ENCODE data around the gene TAF1C. TPM values are rescaled to one million over a fixed set of nuclear protein-coding genes. Genes with fewer than 3 reads are reported as not detected.

TAF1C gene
- total and polyA plus RNA-seq, 2 of the 4 experiments (the other 2 are of a cell fraction), result 7.3 to 35.5 TPM

DNA sequence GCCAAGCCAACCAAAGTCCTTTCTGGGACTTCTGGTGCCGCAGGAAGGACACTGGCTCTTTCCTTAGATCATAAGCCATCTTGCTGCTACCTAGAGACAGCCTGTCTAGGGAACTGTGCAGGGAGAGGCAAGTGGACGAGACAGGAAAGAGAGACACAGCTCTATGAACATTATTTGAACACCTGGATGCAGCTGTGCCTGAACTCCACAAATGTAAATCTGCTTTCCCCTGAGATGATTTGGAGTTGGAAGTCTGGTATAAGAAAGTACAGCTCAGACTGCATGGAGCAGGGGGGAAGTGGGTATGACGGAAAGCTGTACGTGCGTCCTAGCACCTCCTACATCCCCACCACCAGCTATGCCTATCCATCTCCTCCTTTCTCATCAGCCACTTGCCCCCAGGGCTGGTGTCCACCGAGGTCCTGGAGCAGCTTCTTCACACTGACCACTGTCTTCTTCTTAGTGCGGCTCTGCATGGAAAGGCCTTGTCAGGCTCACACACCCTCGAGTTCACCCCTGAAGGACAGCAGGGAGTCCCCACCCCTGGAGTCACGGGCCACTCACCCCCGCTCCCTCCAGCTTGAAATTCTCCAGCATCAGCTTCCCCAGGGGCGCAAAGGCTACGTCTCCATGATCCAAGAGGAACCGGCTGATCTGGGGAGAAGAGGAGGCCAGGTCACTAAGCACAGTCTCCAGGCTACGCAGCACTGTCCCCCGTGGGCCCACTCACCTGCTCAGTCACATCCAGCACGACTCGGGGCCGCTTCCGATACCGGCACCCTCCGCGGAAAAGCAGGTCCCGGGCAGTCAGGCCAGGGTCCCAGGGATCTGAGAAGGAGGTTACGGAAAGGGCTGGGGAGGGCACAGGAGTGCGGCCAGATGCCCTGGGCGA, 3.9 kb downstream of the TAF1C start:
- no peak overlapping the region for H4K8ac ChIP-seq (ENCODE audit: low read depth in 2 of 2, low read length in 2 of 2)
- H2AFZ ChIP-seq (replicated peaks; ENCODE audit: low read length, poor library complexity), result no peak overlapping the region
- H3K4me1 ChIP-seq (ENCODE audit: control insufficient read depth, insufficient read depth, low read length), result peaks cover 5% of the 10 kb centered on the region
- no peak overlapping the region for H3K4me3 ChIP-seq (ENCODE audit: insufficient read depth, low read depth, low read length)
- intact Hi-C loops (cut with micrococcal nuclease) (no loop called here), dilution Hi-C loops (cut with HindIII; ENCODE audit: low sequenced_read_pairs, unreplicated experiment) (no loop called here), in situ Hi-C loops (cut with MboI; ENCODE audit: low sequenced_read_pairs) (no loop called here)
- no peak overlapping the region for H2AK5ac ChIP-seq (ENCODE audit: low read depth, low read length)
- H2BK120ac ChIP-seq (ENCODE audit: low read depth, low read length), result no peak overlapping the region
- H3K4me2 ChIP-seq (ENCODE audit: low read depth, low read length), result no peak overlapping the region
- H3K9ac ChIP-seq (ENCODE audit: low read depth, low read length), result no peak overlapping the region
- peaks cover 13% of the 10 kb centered on the region for H4K20me1 ChIP-seq (ENCODE audit: insufficient read depth, low read length)
- no peak overlapping the region for H3K56ac ChIP-seq (ENCODE audit: extremely low read depth, insufficient read depth, low read length)
- peaks cover 56% of the 10 kb centered on the region for H3K36me3 ChIP-seq (ENCODE audit: control insufficient read depth, insufficient read depth, low read length)
- peak overlapping the region; percentile 15 for H2AK9ac ChIP-seq (replicated peaks; ENCODE audit: low read depth, low read length, poor library complexity)
- H3K4ac ChIP-seq (ENCODE audit: low read depth, low read length), result no peak overlapping the region
- ATAC-seq (ENCODE audit: low read depth), result no peak
- no peak overlapping the region for H3K14ac ChIP-seq (replicated peaks; ENCODE audit: low read depth, low read length)
- BruUV-seq (replicated peaks), result no TSS peak
- H4K5ac ChIP-seq (ENCODE audit: low read depth, low read length), result no peak overlapping the region
- no peaks in the 10 kb centered on the region for H3K9me3 ChIP-seq (ENCODE audit: control insufficient read depth, insufficient read depth, low read length)
- H3K9me1 ChIP-seq (ENCODE audit: insufficient read depth, low read length), result peaks cover 6% of the 10 kb centered on the region; the same call in 1 of the 2 replicates
- WGBS, 2 experiments (ENCODE audit: extremely low coverage in 2 of 2, insufficient read length in 1 of 2), result 100% methylated on average over 9 of the region's 26 CpGs; no CpG with 5 or more reads in 1 of the 2 experiments
- CTCF ChIA-PET, result no interaction called here
- no peak overlapping the region for H3K18ac ChIP-seq (ENCODE audit: low read depth, low read length)
- H3K23ac ChIP-seq (ENCODE audit: low read depth, low read length), result no peak overlapping the region
- H4K91ac ChIP-seq (ENCODE audit: insufficient read depth, low read depth, low read length), result no peak overlapping the region
- no peak for DNase-seq
- no peak overlapping the region for H2BK5ac ChIP-seq (ENCODE audit: low read depth, low read length, poor library complexity, severe bottlenecking)
- H3K79me1 ChIP-seq (ENCODE audit: low read depth in 1 of 2, low read length in 2 of 2), result peaks cover 16 to 48% of the 10 kb centered on the region in 2 experiments
- H2BK15ac ChIP-seq (ENCODE audit: low read depth, low read length), result no peak overlapping the region
- TF ChIP-seq RCOR1 (IDR thresholded peaks at IDR 0.05; ENCODE audit: insufficient replicate concordance, low read length) (no peak), MXI1 (IDR thresholded peaks at IDR 0.05; ENCODE audit: borderline replicate concordance, low read depth, low read length) (no peak), SMC3 (IDR thresholded peaks at IDR 0.05; ENCODE audit: low read depth, low read length) (no peak), MAZ (IDR thresholded peaks at IDR 0.05; ENCODE audit: borderline replicate concordance, low read depth, low read length) (no peak), RAD21 (IDR thresholded peaks at IDR 0.05; ENCODE audit: low read length) (no peak), NFE2L2 (IDR thresholded peaks at IDR 0.05; ENCODE audit: low read depth, low read length) (no peak), CEBPB (IDR thresholded peaks at IDR 0.05; ENCODE audit: low read depth, low read length) (no peak), CHD1 (IDR thresholded peaks at IDR 0.05; ENCODE audit: low read depth, low read length) (no peak), MAFK (IDR thresholded peaks at IDR 0.05; ENCODE audit: low read depth, low read length) (no peak), POLR2A (IDR thresholded peaks at IDR 0.05; ENCODE audit: low read depth, low read length) (no peak)
- TF ChIP-seq, protein P1, sequence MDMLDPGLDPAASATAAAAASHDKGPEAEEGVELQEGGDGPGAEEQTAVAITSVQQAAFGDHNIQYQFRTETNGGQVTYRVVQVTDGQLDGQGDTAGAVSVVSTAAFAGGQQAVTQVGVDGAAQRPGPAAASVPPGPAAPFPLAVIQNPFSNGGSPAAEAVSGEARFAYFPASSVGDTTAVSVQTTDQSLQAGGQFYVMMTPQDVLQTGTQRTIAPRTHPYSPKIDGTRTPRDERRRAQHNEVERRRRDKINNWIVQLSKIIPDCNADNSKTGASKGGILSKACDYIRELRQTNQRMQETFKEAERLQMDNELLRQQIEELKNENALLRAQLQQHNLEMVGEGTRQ (IDR thresholded peaks at IDR 0.05; ENCODE audit: low read depth, low read length), result no peak
- TF ChIP-seq, protein P2, sequence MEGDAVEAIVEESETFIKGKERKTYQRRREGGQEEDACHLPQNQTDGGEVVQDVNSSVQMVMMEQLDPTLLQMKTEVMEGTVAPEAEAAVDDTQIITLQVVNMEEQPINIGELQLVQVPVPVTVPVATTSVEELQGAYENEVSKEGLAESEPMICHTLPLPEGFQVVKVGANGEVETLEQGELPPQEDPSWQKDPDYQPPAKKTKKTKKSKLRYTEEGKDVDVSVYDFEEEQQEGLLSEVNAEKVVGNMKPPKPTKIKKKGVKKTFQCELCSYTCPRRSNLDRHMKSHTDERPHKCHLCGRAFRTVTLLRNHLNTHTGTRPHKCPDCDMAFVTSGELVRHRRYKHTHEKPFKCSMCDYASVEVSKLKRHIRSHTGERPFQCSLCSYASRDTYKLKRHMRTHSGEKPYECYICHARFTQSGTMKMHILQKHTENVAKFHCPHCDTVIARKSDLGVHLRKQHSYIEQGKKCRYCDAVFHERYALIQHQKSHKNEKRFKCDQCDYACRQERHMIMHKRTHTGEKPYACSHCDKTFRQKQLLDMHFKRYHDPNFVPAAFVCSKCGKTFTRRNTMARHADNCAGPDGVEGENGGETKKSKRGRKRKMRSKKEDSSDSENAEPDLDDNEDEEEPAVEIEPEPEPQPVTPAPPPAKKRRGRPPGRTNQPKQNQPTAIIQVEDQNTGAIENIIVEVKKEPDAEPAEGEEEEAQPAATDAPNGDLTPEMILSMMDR (conservative IDR thresholded peaks at IDR 0.05; ENCODE audit: low read depth, low read length), result no peak
- TF ChIP-seq, protein P3, sequence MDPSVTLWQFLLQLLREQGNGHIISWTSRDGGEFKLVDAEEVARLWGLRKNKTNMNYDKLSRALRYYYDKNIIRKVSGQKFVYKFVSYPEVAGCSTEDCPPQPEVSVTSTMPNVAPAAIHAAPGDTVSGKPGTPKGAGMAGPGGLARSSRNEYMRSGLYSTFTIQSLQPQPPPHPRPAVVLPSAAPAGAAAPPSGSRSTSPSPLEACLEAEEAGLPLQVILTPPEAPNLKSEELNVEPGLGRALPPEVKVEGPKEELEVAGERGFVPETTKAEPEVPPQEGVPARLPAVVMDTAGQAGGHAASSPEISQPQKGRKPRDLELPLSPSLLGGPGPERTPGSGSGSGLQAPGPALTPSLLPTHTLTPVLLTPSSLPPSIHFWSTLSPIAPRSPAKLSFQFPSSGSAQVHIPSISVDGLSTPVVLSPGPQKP (IDR thresholded peaks at IDR 0.05; ENCODE audit: borderline replicate concordance, low read depth, low read length), result no peak
- POLR2A ChIA-PET (ENCODE audit: unreplicated experiment), result no interaction called here
- no peak overlapping the region for H3K27ac ChIP-seq (ENCODE audit: insufficient read depth, low read length)
- no peaks in the 10 kb centered on the region for H3K27me3 ChIP-seq (ENCODE audit: control insufficient read depth, insufficient read depth, low read length)
- no peak overlapping the region for H2BK20ac ChIP-seq (ENCODE audit: low read depth, low read length)
